Ovary (tissue), 9 donors: ENCODE results near the gene TNPO3. TPM values are rescaled to one million over a fixed set of nuclear protein-coding genes. Genes with fewer than 3 reads are reported as not detected.
"Not testable (repeated sequence)": the region's sequence is repeated elsewhere in the genome, so short reads cannot be mapped to it uniquely, and the experiment has no call there.

Source experiments
- DNase-seq, 5 donors: peaks; one replicate each; pipeline ENCODE4 v3.0.0-alpha.2; 2019 to 2020
- H3K27ac ChIP-seq, 2 donors: fragments of 200-600 bp; one replicate each; pipeline versions ENCODE4 v1.5.1 to v1.8.0; 2019 to 2022
- H3K27me3 ChIP-seq: fragments of 200-600 bp; one replicate; pipeline ENCODE4 v1.8.0; 2022
- H3K36me3 ChIP-seq: fragments of 200-600 bp; sonication (generic); one replicate; pipeline ENCODE4 v1.5.1; 2019
- H3K4me1 ChIP-seq: one replicate; pipeline ENCODE4 v1.8.1; 2013; ENCODE audit warnings: mild to moderate bottlenecking, moderate library complexity; ENCODE audit not compliant: insufficient read depth
- H3K4me3 ChIP-seq: fragments of 200-600 bp; sonication (generic); one replicate; pipeline ENCODE4 v1.5.1; 2017
- H3K9me3 ChIP-seq, 2 donors: fragments of 200-600 bp in 1 of 2; sonication (generic) in 1 of 2; one replicate each; pipeline versions ENCODE4 v1.5.1 to v1.8.1; 2013 to 2019; ENCODE audit warnings: mild to moderate bottlenecking in 1 of 2, moderate library complexity in 1 of 2
- EP300 ChIP-seq: sonication (generic); formaldehyde crosslinking; IDR thresholded peaks from one replicate; pipeline ENCODE4 v1.6.1; 2017; ENCODE audit warnings: antibody characterized with exemption
- POLR2A ChIP-seq: fragments of 450-650 bp; IDR thresholded peaks from one replicate; pipeline ENCODE4 v1.6.1; 2017; ENCODE audit warnings: antibody characterized with exemption, mild to moderate bottlenecking, moderate library complexity
- WGBS, 3 donors: extraction: QIAGEN DNeasy Blood & Tissue Kit in 1 of 3; methylation state at CpG; one replicate each; pipeline versions ENCODE4 v1.1.5 to v1.1.7; 2013 to 2017; 5-methylcytosine and 5-hydroxymethylcytosine counted together
- intact Hi-C, 4 donors: fragments of 100-400 bp; cut with DNase I; formaldehyde crosslinking; loops; one replicate each; pipeline versions ENCODE4 v1.11.0 to v1.15.1; 2022 to 2023
- polyA plus RNA-seq, 2 donors: library from polyadenylated mRNA; stranded (reverse); fragments of 200-250 nt in 1 of 2; fragments of 350-450 nt in 1 of 2; fragmentation: Illumina TruSeq in 1 of 2; extraction: RNeasy Lipid Tissue Mini Kit (QIAGEN cat#74804) in 1 of 2; gene quantifications; one replicate each; pipeline ENCODE4 v1.2.3, GENCODE V29; 2013 to 2014
- total RNA-seq, 7 donors: library from RNA; depleted of rRNA in 2 of 7; stranded (reverse); fragments of >200 nt in 2 of 7; fragmentation: NEBNext Ultra II Directional in 3 of 7; extraction: Animal tissue kit (Norgen Biotek cat#: 25700) in 3 of 7; gene quantifications; one replicate each; pipeline versions ENCODE4 v1.1.0 to v1.2.4, GENCODE V29; 2016 to 2023
- TF ChIP-seq, protein P1 (sequence below), 3 donors: fragments of 450-650 bp in 2 of 3; fragments of 200-600 bp in 1 of 3; IDR thresholded peaks; one replicate each; pipeline versions ENCODE4 v1.5.1 to v1.8.0; 2016 to 2022; ENCODE audit warnings: antibody characterized with exemption in 3 of 3, mild to moderate bottlenecking in 1 of 3
- donor health status: DM: no; HTN: no; CAD: no; lungs with moderate emphysema.
- donor health status: DM: no; HTN: no; CAD: no.
- donor health status: Bipolar disorder and iron deficiency.
- donor health status: DM: yes; HTN: yes; CAD: no.
- donor health status: DM: no; HTN: no; CAD: no.
- donor health status: DM: yes; HTN: yes; CAD: no.

Gene TNPO3
- total and polyA plus RNA-seq, 9 donors = 18.6 to 40.1 (median 30.9) TPM

DNA sequence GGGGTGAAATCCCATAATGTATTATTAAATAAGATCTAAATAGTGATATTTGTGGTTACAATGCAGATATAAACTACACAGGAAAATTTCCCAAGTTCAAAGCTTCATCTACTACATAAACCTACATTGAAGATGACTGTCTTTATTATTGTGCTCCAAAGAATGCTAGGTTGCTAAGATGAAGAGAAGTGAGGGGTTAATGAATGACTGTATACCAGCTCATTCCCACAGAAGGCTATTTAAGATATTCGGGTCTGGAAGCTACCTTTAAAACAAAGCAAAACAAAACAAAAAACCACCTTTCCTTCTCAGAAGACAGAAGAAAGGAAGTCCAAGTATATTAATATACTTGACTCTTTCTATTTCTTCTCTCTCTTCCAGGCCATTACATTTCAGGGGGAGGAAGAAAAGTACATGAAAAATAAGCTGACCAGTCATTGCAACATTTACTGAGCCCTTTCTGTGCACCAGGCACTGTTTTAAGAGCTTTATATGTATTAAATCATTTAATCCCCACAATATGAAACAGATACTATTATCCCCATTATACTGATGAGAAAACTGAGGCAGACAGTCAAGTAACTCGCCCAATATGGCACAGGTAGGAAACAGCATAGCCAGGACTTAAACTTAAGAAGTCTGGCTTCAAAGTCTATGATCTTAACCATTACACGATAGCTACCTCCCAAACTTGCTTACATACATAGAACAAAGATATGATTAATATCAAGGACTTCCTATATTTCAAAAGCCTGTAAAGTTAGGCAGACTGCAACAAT lies 48.1 kb downstream of the TNPO3 start:
- no peak overlapping the region for H3K27ac ChIP-seq
- H3K36me3 ChIP-seq = no peaks in the 10 kb centered on the region
- no peak for TF ChIP-seq POLR2A
- TF ChIP-seq, protein P1, sequence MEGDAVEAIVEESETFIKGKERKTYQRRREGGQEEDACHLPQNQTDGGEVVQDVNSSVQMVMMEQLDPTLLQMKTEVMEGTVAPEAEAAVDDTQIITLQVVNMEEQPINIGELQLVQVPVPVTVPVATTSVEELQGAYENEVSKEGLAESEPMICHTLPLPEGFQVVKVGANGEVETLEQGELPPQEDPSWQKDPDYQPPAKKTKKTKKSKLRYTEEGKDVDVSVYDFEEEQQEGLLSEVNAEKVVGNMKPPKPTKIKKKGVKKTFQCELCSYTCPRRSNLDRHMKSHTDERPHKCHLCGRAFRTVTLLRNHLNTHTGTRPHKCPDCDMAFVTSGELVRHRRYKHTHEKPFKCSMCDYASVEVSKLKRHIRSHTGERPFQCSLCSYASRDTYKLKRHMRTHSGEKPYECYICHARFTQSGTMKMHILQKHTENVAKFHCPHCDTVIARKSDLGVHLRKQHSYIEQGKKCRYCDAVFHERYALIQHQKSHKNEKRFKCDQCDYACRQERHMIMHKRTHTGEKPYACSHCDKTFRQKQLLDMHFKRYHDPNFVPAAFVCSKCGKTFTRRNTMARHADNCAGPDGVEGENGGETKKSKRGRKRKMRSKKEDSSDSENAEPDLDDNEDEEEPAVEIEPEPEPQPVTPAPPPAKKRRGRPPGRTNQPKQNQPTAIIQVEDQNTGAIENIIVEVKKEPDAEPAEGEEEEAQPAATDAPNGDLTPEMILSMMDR (IDR thresholded peaks at IDR 0.05) = no peak
- no peak for TF ChIP-seq EP300
- H3K27me3 ChIP-seq = no peaks in the 10 kb centered on the region
- DNase-seq = no peak
- no peaks in the 10 kb centered on the region for H3K4me1 ChIP-seq
- 70 to 73% (median 72%) methylated on average over 3 of the region's 3 CpGs for WGBS, 3 donors
- intact Hi-C loops = no loop called here
- no peaks in the 10 kb centered on the region for H3K9me3 ChIP-seq
- H3K4me3 ChIP-seq = no peak overlapping the region

GRCh38 chr7:129005186-129005585 lies 49.7 kb downstream of the TNPO3 start:
- Histone ChIP-seq H3K4me3 (no peak overlapping the region), H3K4me1 (no peaks in the 10 kb centered on the region), H3K27ac (no peak overlapping the region), H3K27me3 (no peaks in the 10 kb centered on the region), H3K36me3 (no peaks in the 10 kb centered on the region), H3K9me3 (no peaks in the 10 kb centered on the region)
- intact Hi-C loops = no loop called here
- WGBS, 3 donors = 90 to 92% (median 92%) methylated on average over 4 of the region's 4 CpGs
- no peak for DNase-seq
- TF ChIP-seq POLR2A (no peak), EP300 (no peak)
- TF ChIP-seq, protein P1 (IDR thresholded peaks at IDR 0.05) = no peak

GRCh38 chr7:128997181-128997580 lies 57.7 kb downstream of the TNPO3 start:
- H3K4me3 ChIP-seq = no peak overlapping the region
- H3K9me3 ChIP-seq = no peaks in the 10 kb centered on the region
- TF ChIP-seq EP300 = no peak
- intact Hi-C loops = no loop called here
- H3K27me3 ChIP-seq = no peaks in the 10 kb centered on the region
- 84 to 88% (median 84%) methylated on average over 5 of the region's 5 CpGs for WGBS, 3 donors
- H3K36me3 ChIP-seq = no peaks in the 10 kb centered on the region
- no peak for DNase-seq
- no peak overlapping the region for H3K27ac ChIP-seq
- H3K4me1 ChIP-seq = no peaks in the 10 kb centered on the region

DNA sequence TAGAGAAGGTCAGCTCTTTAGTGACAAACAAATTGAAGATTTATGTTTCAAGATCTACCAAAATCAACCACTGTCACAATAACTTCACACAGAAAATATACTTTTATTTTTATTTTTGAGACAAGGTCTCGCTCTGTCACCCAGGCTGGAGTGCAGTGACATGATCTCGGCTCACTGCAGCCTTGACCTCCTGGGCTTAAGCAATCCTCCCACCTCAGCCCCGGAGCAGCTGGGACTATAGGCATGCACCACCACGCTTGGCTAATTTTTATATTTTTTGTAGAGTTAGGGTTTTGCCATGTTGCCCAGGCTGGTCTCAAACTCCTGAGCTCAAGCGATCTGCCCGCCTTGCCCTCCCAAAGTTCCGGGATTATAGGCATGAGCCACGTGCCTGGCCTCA lies 60.4 kb downstream of the TNPO3 start:
- H3K27me3 ChIP-seq, H3K36me3 ChIP-seq, H3K4me3 ChIP-seq, intact Hi-C loops, H3K27ac ChIP-seq, DNase-seq, H3K4me1 ChIP-seq, H3K9me3 ChIP-seq: not testable (repeated sequence)
- WGBS, 3 donors = 73 to 82% (median 82%) methylated on average over 8 of the region's 8 CpGs

DNA sequence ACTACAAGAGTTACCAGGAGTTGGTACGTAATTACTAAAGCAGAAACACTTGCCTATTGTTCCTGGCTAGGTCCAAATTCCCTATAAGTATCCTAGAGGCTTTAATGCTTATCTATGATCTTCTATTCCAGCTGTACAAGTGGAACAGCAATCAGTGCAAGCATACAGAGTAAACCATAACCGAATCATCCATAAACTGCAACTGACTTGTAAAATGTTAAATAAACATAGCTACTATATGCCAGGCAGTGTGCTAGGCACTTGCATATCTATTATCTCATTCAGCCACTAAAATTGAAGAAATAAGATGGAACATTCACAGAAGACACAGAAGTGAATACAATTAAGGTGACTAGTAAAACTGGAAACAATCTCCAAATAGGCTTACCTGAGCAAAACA lies 61.5 kb downstream of the TNPO3 start:
- WGBS, 3 donors = 91 to 95% (median 93%) methylated on average over 2 of the region's 2 CpGs
- no peaks in the 10 kb centered on the region for H3K27me3 ChIP-seq
- no peaks in the 10 kb centered on the region for H3K4me1 ChIP-seq
- no peak overlapping the region for H3K4me3 ChIP-seq
- H3K9me3 ChIP-seq = no peaks in the 10 kb centered on the region
- H3K36me3 ChIP-seq = no peaks in the 10 kb centered on the region
- no peak overlapping the region for H3K27ac ChIP-seq
- TF ChIP-seq, protein P1 (IDR thresholded peaks at IDR 0.05) = no peak
- no peak for TF ChIP-seq POLR2A
- TF ChIP-seq EP300 = no peak
- no peak for DNase-seq
- intact Hi-C loops = no loop called here
